Psoas muscle (tissue), 8 donors: ENCODE measurements around the gene TCEA2. TPM values are rescaled to one million over a fixed set of nuclear protein-coding genes. Genes with fewer than 3 reads are reported as not detected.
A peak's percentile ranks its signal among the peaks of the same experiment; 100 is the strongest.

Experiments
- ATAC-seq, 4 donors: fragments of 200-7000 bp; cut with Tn5 transposase; one replicate each; pipeline ENCODE4 v1.9.1; 2020; ENCODE audit warnings: moderate library complexity in 3 of 4, mild to moderate bottlenecking in 2 of 4
- DNase-seq, 2 donors: peaks; one replicate each; pipeline ENCODE4 v3.0.0-alpha.2; 2020
- H3K27ac ChIP-seq: fragments of 200-600 bp; one replicate; pipeline ENCODE4 v1.8.0; 2022
- H3K27me3 ChIP-seq, 3 donors: fragments of 200-600 bp in 1 of 3; one replicate each; pipeline versions ENCODE4 v1.6.1 to v1.8.0; 2013 to 2022; ENCODE audit warnings: low read length in 2 of 3, mild to moderate bottlenecking in 2 of 3, moderate library complexity in 1 of 3; ENCODE audit not compliant: insufficient read depth in 3 of 3
- H3K36me3 ChIP-seq, 2 donors: fragments of 200-600 bp in 1 of 2; one replicate each; pipeline versions ENCODE4 v1.6.1 to v1.8.0; 2013 to 2022; ENCODE audit warnings: low read depth in 1 of 2, mild to moderate bottlenecking in 1 of 2, moderate library complexity in 1 of 2; ENCODE audit not compliant: insufficient read depth in 1 of 2
- H3K4me1 ChIP-seq: fragments of 200-600 bp; one replicate; pipeline ENCODE4 v1.8.0; 2022
- H3K4me3 ChIP-seq: fragments of 200-600 bp; one replicate; pipeline ENCODE4 v1.8.0; 2022; ENCODE audit warnings: mild to moderate bottlenecking
- H3K9me3 ChIP-seq: fragments of 200-600 bp; one replicate; pipeline ENCODE4 v1.8.0; 2022
- CTCF ChIP-seq: fragments of 200-600 bp; IDR thresholded peaks from one replicate; pipeline ENCODE4 v1.8.0; 2022; ENCODE audit warnings: antibody characterized with exemption
- WGBS, 3 donors: extraction: QIAGEN DNeasy Blood & Tissue Kit; methylation state at CpG; one replicate each; pipeline versions ENCODE4 v1.1.6 to v1.1.7; 2013; 5-methylcytosine and 5-hydroxymethylcytosine counted together
- intact Hi-C, 2 donors: fragments of 100-400 bp; cut with DNase I; formaldehyde crosslinking; loops; one replicate each; pipeline versions ENCODE4 v1.11.0 to v1.14.2; 2022
- polyA plus RNA-seq, 3 donors: library from polyadenylated mRNA; stranded (reverse); fragments of 200-250 nt; gene quantifications; one replicate each; pipeline ENCODE4 v1.2.3, GENCODE V29; 2013
- total RNA-seq, 4 donors: library from RNA; stranded (reverse); fragmentation: NEBNext Ultra II Directional in 2 of 4; extraction: Animal tissue kit (Norgen Biotek cat#: 25700) in 2 of 4; gene quantifications; one replicate each; pipeline versions ENCODE4 v1.2.1 to v1.2.4, GENCODE V29; 2021 to 2023
- donor health status: healthy with polysubstance abuse.
- donor health status: DM: no; HTN: no; CAD: no; lungs with moderate emphysema.
- donor health status: Bipolar disorder and iron deficiency.
- donor health status: healthy.
- donor health status: DM: yes; HTN: yes; CAD: no.
- donor health status: DM: no; HTN: no; CAD: no.
- donor health status: DM: no; HTN: no; CAD: no.
- donor health status: DM: yes; HTN: yes; CAD: no.

TCEA2 gene
- total and polyA plus RNA-seq, 7 donors: 15.1 to 43.4 (median 30.2) TPM

DNA sequence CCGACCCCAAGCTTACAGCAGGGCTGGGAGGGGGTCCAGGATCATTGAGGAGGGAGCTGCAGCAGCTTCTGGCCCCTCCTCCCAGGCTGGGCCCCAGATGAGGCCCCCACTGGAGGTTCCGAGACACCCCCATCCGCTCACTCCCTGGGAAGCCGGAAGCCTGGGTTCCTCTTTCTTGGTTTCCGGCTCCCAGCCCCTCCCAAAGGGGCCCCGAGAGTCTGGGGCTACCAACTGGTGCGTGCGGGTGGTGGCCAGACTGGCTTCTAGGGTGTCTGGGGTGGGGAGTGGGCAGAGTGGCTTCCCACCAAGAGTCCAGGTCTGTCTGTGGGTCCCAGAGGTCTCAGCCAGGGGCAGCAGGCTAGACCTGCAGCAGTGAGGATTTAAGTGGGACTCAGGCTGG is 14.1 kb downstream of the TCEA2 start:
- peak overlapping the region; percentile 76 for H3K4me3 ChIP-seq
- no peaks in the 10 kb centered on the region for H3K9me3 ChIP-seq
- H3K27me3 ChIP-seq: peaks cover 0 to 2% (median 0%) of the 10 kb centered on the region in 3 donors
- H3K4me1 ChIP-seq: peaks cover 10% of the 10 kb centered on the region
- peaks cover 0 to 10% of the 10 kb centered on the region in 2 donors for H3K36me3 ChIP-seq
- intact Hi-C loops: no loop called here
- ATAC-seq (no peak), DNase-seq (no peak)
- H3K27ac ChIP-seq: no peak overlapping the region
- 88 to 93% (median 89%) methylated on average over 8 of the region's 8 CpGs for WGBS, 3 donors
- TF ChIP-seq CTCF: no peak

DNA sequence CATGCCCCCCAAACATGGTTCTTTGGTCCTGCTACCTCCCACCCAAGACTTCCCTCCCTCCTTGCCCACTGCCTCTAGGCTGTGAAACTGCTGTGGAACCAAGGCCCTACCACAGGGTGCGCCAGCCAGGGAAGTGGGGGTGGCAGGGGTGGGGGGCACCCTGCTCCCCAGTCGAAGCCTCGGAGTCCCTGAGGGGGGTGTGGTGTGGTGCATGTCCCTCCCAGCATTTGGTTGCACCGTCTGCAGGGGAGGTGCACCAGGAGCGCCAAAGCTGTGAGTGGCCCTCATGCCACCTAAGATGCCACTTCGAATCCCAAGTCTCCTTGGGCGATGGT is 14.5 kb downstream of the TCEA2 start:
- no peaks in the 10 kb centered on the region for H3K9me3 ChIP-seq
- 79 to 90% (median 84%) methylated on average over 6 to 7 of the region's 7 CpGs for WGBS, 3 donors
- H3K36me3 ChIP-seq: peaks cover 0 to 10% of the 10 kb centered on the region in 2 donors
- intact Hi-C loops: no loop called here
- H3K27me3 ChIP-seq: peaks cover 0 to 4% (median 2%) of the 10 kb centered on the region in 3 donors
- peak overlapping the region; percentile 76 for H3K4me3 ChIP-seq
- peaks cover 10% of the 10 kb centered on the region for H3K4me1 ChIP-seq
- DNase-seq (no peak), ATAC-seq (no peak)
- no peak overlapping the region for H3K27ac ChIP-seq
- TF ChIP-seq CTCF: no peak

- no peak for ATAC-seq
- TF ChIP-seq CTCF: no peak
Observed at GRCh38 chr20:64077876-64078551, 15.0 kb downstream of the TCEA2 start.

GRCh38 chr20:64078934-64079272 is 15.9 kb downstream of the TCEA2 start:
- 22 to 45% (median 27%) methylated on average over 4 of the region's 4 CpGs for WGBS, 3 donors
- Histone ChIP-seq H3K27me3 (peaks cover 0 to 15% (median 2%) of the 10 kb centered on the region in 3 donors), H3K4me3 (peak overlapping the region; percentile 76), H3K27ac (peak overlapping the region; percentile 42), H3K9me3 (no peaks in the 10 kb centered on the region), H3K36me3 (peaks cover 0 to 1% of the 10 kb centered on the region in 2 donors), H3K4me1 (peaks cover 16% of the 10 kb centered on the region)
- no peak for TF ChIP-seq CTCF
- no peak for DNase-seq
- no peak for ATAC-seq
- intact Hi-C loops: no loop called here

More at GRCh38 chr20:64077876-64078551, 15.0 kb downstream of the TCEA2 start:
- DNase-seq: no peak
- peaks cover 0 to 6% (median 2%) of the 10 kb centered on the region in 3 donors for H3K27me3 ChIP-seq
- H3K9me3 ChIP-seq: no peaks in the 10 kb centered on the region
- WGBS, 3 donors: 58 to 71% (median 64%) methylated on average over 15 of the region's 15 CpGs
- peak overlapping the region; percentile 76 for H3K4me3 ChIP-seq
- H3K36me3 ChIP-seq: peaks cover 0 to 10% of the 10 kb centered on the region in 2 donors
- H3K4me1 ChIP-seq: peaks cover 10% of the 10 kb centered on the region
- H3K27ac ChIP-seq: no peak overlapping the region
- intact Hi-C loops: no loop called here
